ENCODE data around the gene KCNQ1.
A peak's percentile ranks its signal among the peaks of the same experiment; 100 is the strongest.

The KCNQ1 gene

GRCh38 chr11:2420502-2421225 lies 24.1 kb upstream of the KCNQ1 start:
- H3K4me3 ChIP-seq (ENCODE audit: control insufficient read depth, low read depth, low read length) = no peak overlapping the region
- no peak for DNase-seq (ENCODE audit: low read depth)
- peak; percentile 94 for TF ChIP-seq CTCF (IDR thresholded peaks at IDR 0.05; ENCODE audit: control insufficient read depth, insufficient read depth, low read depth, low read length, missing control alignments)

GRCh38 chr11:2421226-2421994 lies 23.4 kb upstream of the KCNQ1 start:
- DNase-seq (ENCODE audit: low read depth) = no peak
- no peak for TF ChIP-seq CTCF (IDR thresholded peaks at IDR 0.05; ENCODE audit: control insufficient read depth, insufficient read depth, low read depth, low read length, missing control alignments)
- H3K4me3 ChIP-seq (ENCODE audit: control insufficient read depth, low read depth, low read length) = no peak overlapping the region

- TF ChIP-seq CTCF (IDR thresholded peaks at IDR 0.05; ENCODE audit: control insufficient read depth, insufficient read depth, low read depth, low read length, missing control alignments) = no peak
- no peak for DNase-seq (ENCODE audit: low read depth)
- no peak overlapping the region for H3K4me3 ChIP-seq (ENCODE audit: control insufficient read depth, low read depth, low read length)
Measured at GRCh38 chr11:2421996-2422395, 22.8 kb upstream of the KCNQ1 start.

GRCh38 chr11:2422461-2423156 lies 22.2 kb upstream of the KCNQ1 start:
- no peak overlapping the region for H3K4me3 ChIP-seq (ENCODE audit: control insufficient read depth, low read depth, low read length)
- DNase-seq (ENCODE audit: low read depth) = no peak
- no peak for TF ChIP-seq CTCF (IDR thresholded peaks at IDR 0.05; ENCODE audit: control insufficient read depth, insufficient read depth, low read depth, low read length, missing control alignments)

- no peak for DNase-seq (ENCODE audit: low read depth)
- no peak for TF ChIP-seq CTCF (IDR thresholded peaks at IDR 0.05; ENCODE audit: control insufficient read depth, insufficient read depth, low read depth, low read length, missing control alignments)
- no peak overlapping the region for H3K4me3 ChIP-seq (ENCODE audit: control insufficient read depth, low read depth, low read length)
Measured at GRCh38 chr11:2423157-2424025, 21.4 kb upstream of the KCNQ1 start.
